Measurements from ENCODE around the gene CLDN16. TPM values are rescaled to one million over a fixed set of nuclear protein-coding genes. Genes with fewer than 3 reads are reported as not detected.

CLDN16 gene
- total and polyA plus RNA-seq, 9 of the 15 experiments (the other 6 are each of a cell fraction or from before 2014, with no cell fraction given), result 0.04 to 0.11 (median 0.04) TPM; not detected in 6

DNA sequence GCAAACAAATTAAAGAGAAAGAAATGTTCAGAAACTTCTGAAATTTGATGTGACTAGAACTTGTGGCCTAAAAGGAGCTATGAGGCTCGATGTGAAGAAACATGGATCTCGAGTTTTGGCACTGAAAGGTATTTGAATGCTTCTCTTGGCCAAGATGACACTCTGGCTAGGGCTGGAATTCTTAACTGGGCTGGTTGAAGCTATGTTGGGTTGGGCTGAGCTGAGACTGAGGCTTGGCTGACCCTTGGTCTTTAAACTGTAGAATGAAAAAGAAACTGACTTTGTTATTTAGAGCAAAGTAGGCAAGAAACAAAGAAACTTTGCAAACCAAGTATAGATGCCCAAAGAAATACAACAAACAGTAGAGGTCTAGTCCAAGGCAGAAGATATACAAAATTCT, 28.1 kb upstream of the CLDN16 start:
- FAIRE-seq, result no peak
- in situ Hi-C loops (cut with MboI), result no loop called here
- H3K79me2 ChIP-seq (ENCODE audit: control insufficient read depth, insufficient read depth, low read length), result no peaks in the 10 kb centered on the region
- no peak for DNase-seq (ENCODE audit: extremely low read depth in 1 of 4, low spot score in 3 of 4)
- H3K9ac ChIP-seq (ENCODE audit: insufficient read depth in 1 of 2, low read depth in 2 of 2, low read length in 2 of 2), result no peak overlapping the region
- H3K4me1 ChIP-seq (replicated peaks in 1 of 2; ENCODE audit: control insufficient read depth in 2 of 2, insufficient read depth in 2 of 2, low read length in 2 of 2), result no peaks in the 10 kb centered on the region
- H3K9me3 ChIP-seq (replicated peaks; ENCODE audit: control insufficient read depth, insufficient read depth, low read depth, low read length), result peaks cover 2% of the 10 kb centered on the region; the same call in 1 of the 2 replicates
- H3K4me2 ChIP-seq (ENCODE audit: insufficient read depth, low read length), result no peak overlapping the region
- H3K27me3 ChIP-seq (ENCODE audit: control insufficient read depth in 2 of 2, insufficient read depth in 2 of 2, low read length in 2 of 2), result no peaks in the 10 kb centered on the region
- no peaks in the 10 kb centered on the region for H3K9me1 ChIP-seq (ENCODE audit: control insufficient read depth, insufficient read depth, low read length)
- CTCF ChIA-PET (ENCODE audit: low intra/inter-chr PET ratio), result no interaction called here
- no peak for ATAC-seq
- TF ChIP-seq ELF1 (tag; IDR thresholded peaks at IDR 0.05) (no peak), TCF3 (CRISPR knock-in tag; IDR thresholded peaks at IDR 0.05) (no peak), ARID1B (IDR thresholded peaks at IDR 0.05) (no peak), MAFF (IDR thresholded peaks at IDR 0.05; ENCODE audit: low read length) (no peak), ZBTB1 (CRISPR knock-in tag; IDR thresholded peaks at IDR 0.05; ENCODE audit: borderline replicate concordance, low read depth) (no peak), SREBF2 (CRISPR knock-in tag; IDR thresholded peaks at IDR 0.05) (no peak), GATAD2A (IDR thresholded peaks at IDR 0.05) (no peak), PCBP2 (IDR thresholded peaks at IDR 0.05; ENCODE audit: low read depth, low read length, poor library complexity, severe bottlenecking) (no peak), KAT8 (IDR thresholded peaks at IDR 0.05; ENCODE audit: low read depth) (no peak), POU5F1 (IDR thresholded peaks at IDR 0.05; ENCODE audit: borderline replicate concordance, low read depth, low read length, partially characterized antibody) (no peak), ZNF668 (CRISPR knock-in tag; IDR thresholded peaks at IDR 0.05) (no peak), ZSCAN32 (CRISPR knock-in tag; IDR thresholded peaks at IDR 0.05) (no peak), ZNF589 (CRISPR knock-in tag; IDR thresholded peaks at IDR 0.05; ENCODE audit: low read depth) (no peak), SMAD1 (IDR thresholded peaks at IDR 0.05; ENCODE audit: low read depth, low read length, partially characterized antibody) (no peak), SAP30 (IDR thresholded peaks at IDR 0.05; ENCODE audit: borderline replicate concordance, insufficient read depth, low read depth, low read length, poor library complexity, severe bottlenecking) (no peak)
- TF ChIP-seq, protein P1, sequence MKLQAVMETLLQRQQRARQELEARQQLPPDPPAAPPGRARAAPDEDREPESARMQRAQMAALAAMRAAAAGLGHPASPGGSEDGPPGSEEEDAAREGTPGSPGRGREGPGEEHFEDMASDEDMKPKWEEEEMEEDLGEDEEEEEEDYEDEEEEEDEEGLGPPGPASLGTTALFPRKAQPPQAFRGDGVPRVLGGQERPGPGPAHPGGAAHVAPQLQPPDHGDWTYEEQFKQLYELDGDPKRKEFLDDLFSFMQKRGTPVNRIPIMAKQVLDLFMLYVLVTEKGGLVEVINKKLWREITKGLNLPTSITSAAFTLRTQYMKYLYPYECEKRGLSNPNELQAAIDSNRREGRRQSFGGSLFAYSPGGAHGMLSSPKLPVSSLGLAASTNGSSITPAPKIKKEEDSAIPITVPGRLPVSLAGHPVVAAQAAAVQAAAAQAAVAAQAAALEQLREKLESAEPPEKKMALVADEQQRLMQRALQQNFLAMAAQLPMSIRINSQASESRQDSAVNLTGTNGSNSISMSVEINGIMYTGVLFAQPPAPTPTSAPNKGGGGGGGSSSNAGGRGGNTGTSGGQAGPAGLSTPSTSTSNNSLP (IDR thresholded peaks at IDR 0.05; ENCODE audit: borderline replicate concordance, low read depth, low read length), result no peak
- TF ChIP-seq, protein P2, sequence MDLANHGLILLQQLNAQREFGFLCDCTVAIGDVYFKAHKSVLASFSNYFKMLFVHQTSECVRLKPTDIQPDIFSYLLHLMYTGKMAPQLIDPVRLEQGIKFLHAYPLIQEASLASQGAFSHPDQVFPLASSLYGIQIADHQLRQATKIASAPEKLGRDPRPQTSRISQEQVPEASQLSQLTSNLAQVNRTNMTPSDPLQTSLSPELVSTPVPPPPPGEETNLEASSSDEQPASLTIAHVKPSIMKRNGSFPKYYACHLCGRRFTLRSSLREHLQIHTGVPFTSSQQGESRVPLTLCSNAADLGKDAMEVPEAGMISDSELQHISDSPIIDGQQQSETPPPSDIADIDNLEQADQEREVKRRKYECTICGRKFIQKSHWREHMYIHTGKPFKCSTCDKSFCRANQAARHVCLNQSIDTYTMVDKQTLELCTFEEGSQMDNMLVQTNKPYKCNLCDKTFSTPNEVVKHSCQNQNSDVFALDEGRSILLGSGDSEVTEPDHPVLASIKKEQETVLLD (IDR thresholded peaks at IDR 0.05), result no peak
- TF ChIP-seq, protein P3, sequence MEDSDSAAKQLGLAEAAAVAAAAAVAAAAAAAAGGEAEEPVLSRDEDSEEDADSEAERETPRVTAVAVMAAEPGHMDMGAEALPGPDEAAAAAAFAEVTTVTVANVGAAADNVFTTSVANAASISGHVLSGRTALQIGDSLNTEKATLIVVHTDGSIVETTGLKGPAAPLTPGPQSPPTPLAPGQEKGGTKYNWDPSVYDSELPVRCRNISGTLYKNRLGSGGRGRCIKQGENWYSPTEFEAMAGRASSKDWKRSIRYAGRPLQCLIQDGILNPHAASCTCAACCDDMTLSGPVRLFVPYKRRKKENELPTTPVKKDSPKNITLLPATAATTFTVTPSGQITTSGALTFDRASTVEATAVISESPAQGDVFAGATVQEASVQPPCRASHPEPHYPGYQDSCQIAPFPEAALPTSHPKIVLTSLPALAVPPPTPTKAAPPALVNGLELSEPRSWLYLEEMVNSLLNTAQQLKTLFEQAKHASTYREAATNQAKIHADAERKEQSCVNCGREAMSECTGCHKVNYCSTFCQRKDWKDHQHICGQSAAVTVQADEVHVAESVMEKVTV (CRISPR knock-in tag; IDR thresholded peaks at IDR 0.05), result no peak
- BruUV-seq (replicated peaks), result no TSS peak
- no peak overlapping the region for H3K27ac ChIP-seq (ENCODE audit: extremely low read depth, low read depth, low read length)
- H2AFZ ChIP-seq (ENCODE audit: low read depth, low read length), result no peak overlapping the region
- 0% methylated on average over 2 of the region's 2 CpGs for WGBS (ENCODE audit: insufficient coverage, low coverage, missing lambda C conversion rate)
- POLR2A ChIA-PET, result no interaction called here
- H4K20me1 ChIP-seq (replicated peaks; ENCODE audit: control insufficient read depth, insufficient read depth, low read length), result no peaks in the 10 kb centered on the region
- no peak overlapping the region for H3K4me3 ChIP-seq
- no peaks in the 10 kb centered on the region for H3K36me3 ChIP-seq (ENCODE audit: control insufficient read depth, insufficient read depth, low read length)
- intact Hi-C loops (cut with micrococcal nuclease), result no loop called here
